ENCODE data around the gene CYP19A1.

The CYP19A1 gene

GRCh38 chr15:51359981-51360380 lies 21.6 kb upstream of the CYP19A1 start:
- Histone ChIP-seq H3K4me3 (ENCODE audit: extremely low read depth, insufficient read depth, low read length, poor library complexity, severe bottlenecking) (no peak overlapping the region), H3K27ac (ENCODE audit: low read depth, low read length, severe bottlenecking) (no peak overlapping the region), H3K9me3 (ENCODE audit: control insufficient read depth, low read length) (no peaks in the 10 kb centered on the region), H3K4me1 (ENCODE audit: control insufficient read depth, insufficient read depth, low read length, poor library complexity, severe bottlenecking) (no peaks in the 10 kb centered on the region), H3K36me3 (ENCODE audit: control insufficient read depth, insufficient read depth, low read length) (no peaks in the 10 kb centered on the region)
- WGBS, 2 experiments (ENCODE audit: insufficient coverage in 2 of 2), result 86 to 95% methylated on average over 7 of the region's 7 CpGs

GRCh38 chr15:51356983-51357382 lies 18.6 kb upstream of the CYP19A1 start:
- no peak overlapping the region for H3K4me3 ChIP-seq (ENCODE audit: extremely low read depth, insufficient read depth, low read length, poor library complexity, severe bottlenecking)
- 91 to 97% methylated on average over 6 of the region's 6 CpGs for WGBS, 2 experiments (ENCODE audit: insufficient coverage in 2 of 2)
- no peaks in the 10 kb centered on the region for H3K36me3 ChIP-seq (ENCODE audit: control insufficient read depth, insufficient read depth, low read length)
- no peaks in the 10 kb centered on the region for H3K4me1 ChIP-seq (ENCODE audit: control insufficient read depth, insufficient read depth, low read length, poor library complexity, severe bottlenecking)
- H3K9me3 ChIP-seq (ENCODE audit: control insufficient read depth, low read length), result no peaks in the 10 kb centered on the region
- no peak overlapping the region for H3K27ac ChIP-seq (ENCODE audit: low read depth, low read length, severe bottlenecking)

- no peaks in the 10 kb centered on the region for H3K4me1 ChIP-seq (ENCODE audit: control insufficient read depth, insufficient read depth, low read length, poor library complexity, severe bottlenecking)
- no peaks in the 10 kb centered on the region for H3K9me3 ChIP-seq (ENCODE audit: control insufficient read depth, low read length)
- H3K36me3 ChIP-seq (ENCODE audit: control insufficient read depth, insufficient read depth, low read length), result no peaks in the 10 kb centered on the region
- WGBS, 2 experiments (ENCODE audit: insufficient coverage in 2 of 2), result 97 to 100% methylated on average over 4 to 5 of the region's 5 CpGs
- H3K4me3 ChIP-seq (ENCODE audit: extremely low read depth, insufficient read depth, low read length, poor library complexity, severe bottlenecking), result no peak overlapping the region
- no peak overlapping the region for H3K27ac ChIP-seq (ENCODE audit: low read depth, low read length, severe bottlenecking)
Observed at GRCh38 chr15:51356147-51356546, 17.8 kb upstream of the CYP19A1 start.

DNA sequence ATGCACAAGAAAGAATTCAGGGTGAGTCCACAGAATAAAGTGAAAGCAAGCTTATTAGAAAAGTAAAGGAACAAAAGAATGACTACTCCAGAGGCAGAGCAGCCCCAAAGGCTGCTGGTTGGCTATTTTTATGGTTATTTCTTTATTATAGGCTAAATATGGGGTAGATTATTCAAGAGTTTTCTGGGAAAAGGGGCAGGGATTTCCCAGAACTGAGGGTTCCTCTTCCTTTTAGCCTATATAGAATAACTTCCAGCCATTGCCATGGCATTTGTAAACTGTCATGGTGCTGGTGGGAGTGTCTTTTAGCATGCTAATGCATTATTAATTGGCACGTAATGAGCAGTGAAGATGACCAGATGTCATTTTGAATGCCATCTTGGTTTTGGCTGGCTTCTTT lies 16.7 kb upstream of the CYP19A1 start:
- WGBS, 2 experiments (ENCODE audit: insufficient coverage in 2 of 2), result no CpG with 5 or more reads among the region's 1 CpG
- Histone ChIP-seq H3K4me3 (ENCODE audit: extremely low read depth, insufficient read depth, low read length, poor library complexity, severe bottlenecking) (no peak overlapping the region), H3K36me3 (ENCODE audit: control insufficient read depth, insufficient read depth, low read length) (no peaks in the 10 kb centered on the region), H3K9me3 (ENCODE audit: control insufficient read depth, low read length) (no peaks in the 10 kb centered on the region), H3K4me1 (ENCODE audit: control insufficient read depth, insufficient read depth, low read length, poor library complexity, severe bottlenecking) (no peaks in the 10 kb centered on the region), H3K27ac (ENCODE audit: low read depth, low read length, severe bottlenecking) (no peak overlapping the region)

- Histone ChIP-seq H3K9me3 (ENCODE audit: control insufficient read depth, low read length) (no peaks in the 10 kb centered on the region), H3K27ac (ENCODE audit: low read depth, low read length, severe bottlenecking) (no peak overlapping the region), H3K36me3 (ENCODE audit: control insufficient read depth, insufficient read depth, low read length) (no peaks in the 10 kb centered on the region), H3K4me3 (ENCODE audit: extremely low read depth, insufficient read depth, low read length, poor library complexity, severe bottlenecking) (no peak overlapping the region), H3K4me1 (ENCODE audit: control insufficient read depth, insufficient read depth, low read length, poor library complexity, severe bottlenecking) (no peaks in the 10 kb centered on the region)
- 100% methylated on average over 1 of the region's 2 CpGs; no CpG with 5 or more reads in 1 of the 2 experiments for WGBS, 2 experiments (ENCODE audit: insufficient coverage in 2 of 2)
Observed at GRCh38 chr15:51353976-51354375, 15.6 kb upstream of the CYP19A1 start.

DNA sequence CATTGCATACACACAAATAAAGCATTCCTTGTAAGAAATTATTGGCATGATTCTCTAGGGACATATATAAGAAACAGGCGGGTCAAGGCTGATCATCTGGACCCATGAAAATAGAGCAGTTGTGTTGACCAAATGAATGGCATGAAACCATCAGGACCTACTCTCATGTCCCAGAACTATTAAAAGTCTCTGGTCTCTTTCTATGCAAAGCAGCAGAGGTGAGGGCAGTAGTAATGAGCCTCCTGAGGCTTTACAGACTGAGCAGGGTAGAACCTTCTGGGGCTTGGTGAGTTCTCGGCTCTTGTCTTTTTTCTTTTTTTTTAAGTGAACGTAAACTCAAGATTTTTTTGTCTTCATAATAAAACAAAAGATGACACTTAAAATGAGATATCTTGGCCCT lies 12.3 kb upstream of the CYP19A1 start:
- Histone ChIP-seq H3K9me3 (ENCODE audit: control insufficient read depth, low read length) (no peaks in the 10 kb centered on the region), H3K4me3 (ENCODE audit: extremely low read depth, insufficient read depth, low read length, poor library complexity, severe bottlenecking) (no peak overlapping the region)
- 100% methylated on average over 1 of the region's 3 CpGs for WGBS, 2 experiments (ENCODE audit: insufficient coverage in 2 of 2)

GRCh38 chr15:51349156-51349844 lies 10.9 kb upstream of the CYP19A1 start:
- no peak overlapping the region for H3K4me3 ChIP-seq (ENCODE audit: extremely low read depth, insufficient read depth, low read length, poor library complexity, severe bottlenecking)
- no peak overlapping the region for H3K27ac ChIP-seq (ENCODE audit: low read depth, low read length, severe bottlenecking)
- 60 to 100% methylated on average over 1 to 2 of the region's 4 CpGs for WGBS, 2 experiments (ENCODE audit: insufficient coverage in 2 of 2)
- H3K9me3 ChIP-seq (ENCODE audit: control insufficient read depth, low read length), result no peaks in the 10 kb centered on the region
- H3K4me1 ChIP-seq (ENCODE audit: control insufficient read depth, insufficient read depth, low read length, poor library complexity, severe bottlenecking), result no peaks in the 10 kb centered on the region
- no peaks in the 10 kb centered on the region for H3K36me3 ChIP-seq (ENCODE audit: control insufficient read depth, insufficient read depth, low read length)

More for the DNA sequence above, 12.3 kb upstream of the CYP19A1 start:
- H3K4me1 ChIP-seq (ENCODE audit: control insufficient read depth, insufficient read depth, low read length, poor library complexity, severe bottlenecking), result no peaks in the 10 kb centered on the region
- no peaks in the 10 kb centered on the region for H3K36me3 ChIP-seq (ENCODE audit: control insufficient read depth, insufficient read depth, low read length)
- H3K27ac ChIP-seq (ENCODE audit: low read depth, low read length, severe bottlenecking), result no peak overlapping the region

- Histone ChIP-seq H3K4me1 (ENCODE audit: control insufficient read depth, insufficient read depth, low read length, poor library complexity, severe bottlenecking) (no peaks in the 10 kb centered on the region), H3K9me3 (ENCODE audit: control insufficient read depth, low read length) (no peaks in the 10 kb centered on the region), H3K27ac (ENCODE audit: low read depth, low read length, severe bottlenecking) (no peak overlapping the region), H3K36me3 (ENCODE audit: control insufficient read depth, insufficient read depth, low read length) (no peaks in the 10 kb centered on the region), H3K4me3 (ENCODE audit: extremely low read depth, insufficient read depth, low read length, poor library complexity, severe bottlenecking) (no peak overlapping the region)
- WGBS, 2 experiments (ENCODE audit: insufficient coverage in 2 of 2), result 100% methylated on average over 2 of the region's 5 CpGs; no CpG with 5 or more reads in 1 of the 2 experiments
Observed at GRCh38 chr15:51348688-51349087, 10.3 kb upstream of the CYP19A1 start.

GRCh38 chr15:51346136-51346535 lies 7.7 kb upstream of the CYP19A1 start:
- WGBS, 2 experiments (ENCODE audit: insufficient coverage in 2 of 2), result no CpG with 5 or more reads among the region's 3 CpGs
- no peak overlapping the region for H3K27ac ChIP-seq (ENCODE audit: low read depth, low read length, severe bottlenecking)

DNA sequence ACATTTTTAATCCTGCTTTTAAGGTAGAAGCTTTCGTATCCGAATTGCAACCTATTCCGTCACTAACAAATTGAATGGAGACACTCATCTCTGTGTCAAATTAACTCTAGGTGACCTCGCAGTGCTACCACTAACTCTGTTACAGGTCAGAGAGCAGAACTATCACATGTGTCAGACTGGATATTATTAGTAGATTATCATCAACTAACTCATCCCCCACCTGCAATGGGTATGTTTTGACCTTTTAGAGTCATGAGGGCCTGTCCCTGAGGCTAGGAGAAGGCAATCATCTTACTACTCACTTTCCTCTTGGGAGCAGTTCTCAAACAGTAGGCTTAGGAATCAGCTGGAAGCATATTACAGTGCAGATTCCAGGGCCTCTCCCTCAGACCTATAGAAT lies 5.1 kb upstream of the CYP19A1 start:
- 90 to 95% methylated on average over 3 to 4 of the region's 4 CpGs for WGBS, 2 experiments (ENCODE audit: insufficient coverage in 2 of 2)
- Histone ChIP-seq H3K9me3 (ENCODE audit: control insufficient read depth, low read length) (no peaks in the 10 kb centered on the region), H3K27ac (ENCODE audit: low read depth, low read length, severe bottlenecking) (no peak overlapping the region), H3K36me3 (ENCODE audit: control insufficient read depth, insufficient read depth, low read length) (no peaks in the 10 kb centered on the region), H3K4me1 (ENCODE audit: control insufficient read depth, insufficient read depth, low read length, poor library complexity, severe bottlenecking) (no peaks in the 10 kb centered on the region), H3K4me3 (ENCODE audit: extremely low read depth, insufficient read depth, low read length, poor library complexity, severe bottlenecking) (no peak overlapping the region)

More at GRCh38 chr15:51346136-51346535, 7.7 kb upstream of the CYP19A1 start:
- H3K9me3 ChIP-seq (ENCODE audit: control insufficient read depth, low read length), result no peaks in the 10 kb centered on the region
- H3K36me3 ChIP-seq (ENCODE audit: control insufficient read depth, insufficient read depth, low read length), result no peaks in the 10 kb centered on the region
- no peak overlapping the region for H3K4me3 ChIP-seq (ENCODE audit: extremely low read depth, insufficient read depth, low read length, poor library complexity, severe bottlenecking)
- no peaks in the 10 kb centered on the region for H3K4me1 ChIP-seq (ENCODE audit: control insufficient read depth, insufficient read depth, low read length, poor library complexity, severe bottlenecking)

DNA sequence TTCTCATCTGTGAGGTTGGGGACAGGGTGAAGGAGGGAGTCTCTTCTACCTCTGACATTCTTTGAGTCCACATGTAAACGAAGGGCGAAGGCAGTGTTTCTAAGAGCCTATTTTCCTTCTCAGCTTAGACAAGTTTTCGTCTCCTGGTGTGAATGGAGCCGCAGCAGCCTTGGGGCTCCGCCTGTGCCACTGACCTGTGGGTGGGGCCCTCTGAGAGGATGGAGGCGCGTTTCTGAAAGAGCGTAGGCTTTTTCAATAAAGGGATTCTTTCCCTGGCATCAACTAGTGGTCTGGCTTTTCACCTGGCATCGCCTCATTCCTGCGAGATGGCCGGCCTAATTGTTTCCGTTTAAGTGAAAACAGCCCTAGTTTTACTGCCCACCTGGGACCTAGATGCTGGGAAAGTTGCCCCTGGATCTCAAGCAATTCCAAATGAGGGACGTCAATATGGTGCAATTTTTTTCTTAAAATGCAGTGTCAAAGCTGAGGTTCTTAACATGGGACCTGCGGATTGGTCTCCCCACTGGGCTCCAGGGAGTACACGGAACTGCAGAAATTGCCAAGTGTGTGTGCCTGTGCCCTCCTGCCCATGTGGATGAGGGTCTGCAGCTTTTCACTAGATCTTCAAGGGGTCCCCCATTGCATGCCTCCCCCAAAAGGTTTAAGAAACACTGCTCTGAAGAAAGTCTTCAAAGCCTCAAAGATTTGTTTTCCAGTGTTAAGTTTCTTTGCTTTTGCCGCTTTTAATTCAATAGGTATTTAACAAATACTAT lies 4.0 kb upstream of the CYP19A1 start:
- Histone ChIP-seq H3K36me3 (ENCODE audit: control insufficient read depth, insufficient read depth, low read length) (no peaks in the 10 kb centered on the region), H3K4me3 (ENCODE audit: extremely low read depth, insufficient read depth, low read length, poor library complexity, severe bottlenecking) (peak overlapping the region; percentile 29), H3K27ac (ENCODE audit: low read depth, low read length, severe bottlenecking) (no peak overlapping the region), H3K4me1 (ENCODE audit: control insufficient read depth, insufficient read depth, low read length, poor library complexity, severe bottlenecking) (no peaks in the 10 kb centered on the region), H3K9me3 (ENCODE audit: control insufficient read depth, low read length) (no peaks in the 10 kb centered on the region)
- 68 to 73% methylated on average over 10 to 16 of the region's 16 CpGs for WGBS, 2 experiments (ENCODE audit: insufficient coverage in 2 of 2)
